SIG-M5 treated with dmso at 0.1 percent for 504 hours (cell line): Measurements from ENCODE around the gene MC5R.
"Not testable (repeated sequence)": the region's sequence is repeated elsewhere in the genome, so short reads cannot be mapped to it uniquely, and the experiment has no call there.

ENCODE experiments used
- DNase-seq: peaks from one replicate; lab custom pipeline; 2025; ENCODE audit not compliant: unreplicated experiment; lab: John Stamatoyannopoulos, UW

Gene MC5R

DNA sequence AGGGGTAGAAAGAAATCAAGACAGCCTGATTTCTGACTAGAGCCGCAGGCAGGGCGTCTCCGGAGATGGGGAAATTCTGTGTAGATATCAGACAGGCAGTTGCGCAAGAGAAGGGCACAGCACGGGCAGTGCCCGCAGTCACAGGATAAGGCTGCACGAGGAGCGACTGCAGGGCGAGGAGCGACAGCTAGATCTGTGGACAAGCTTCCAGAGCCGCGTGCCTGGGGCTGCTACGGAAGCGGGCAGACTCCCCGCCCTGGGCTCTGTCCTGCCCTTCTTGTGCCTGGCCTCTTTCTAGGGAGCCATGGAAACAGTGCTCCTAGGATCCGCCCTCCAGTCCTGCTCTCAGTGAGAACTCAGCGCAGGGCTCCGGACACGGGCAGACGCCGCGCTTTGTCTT lies 12.6 kb downstream of the MC5R start:
- no peak for DNase-seq

- no peak for DNase-seq
These were observed 25.8 kb downstream of the MC5R start for GRCh38 chr18:13849791-13850190.

GRCh38 chr18:13862898-13863297 lies 38.9 kb downstream of the MC5R start:
- DNase-seq, result not testable (repeated sequence)

- no peak for DNase-seq
These were observed 44.7 kb downstream of the MC5R start for GRCh38 chr18:13868501-13869271.

- no peak for DNase-seq
These were observed 47.8 kb downstream of the MC5R start for GRCh38 chr18:13871701-13872100.

GRCh38 chr18:13872373-13872772 lies 48.4 kb downstream of the MC5R start:
- no peak for DNase-seq

DNA sequence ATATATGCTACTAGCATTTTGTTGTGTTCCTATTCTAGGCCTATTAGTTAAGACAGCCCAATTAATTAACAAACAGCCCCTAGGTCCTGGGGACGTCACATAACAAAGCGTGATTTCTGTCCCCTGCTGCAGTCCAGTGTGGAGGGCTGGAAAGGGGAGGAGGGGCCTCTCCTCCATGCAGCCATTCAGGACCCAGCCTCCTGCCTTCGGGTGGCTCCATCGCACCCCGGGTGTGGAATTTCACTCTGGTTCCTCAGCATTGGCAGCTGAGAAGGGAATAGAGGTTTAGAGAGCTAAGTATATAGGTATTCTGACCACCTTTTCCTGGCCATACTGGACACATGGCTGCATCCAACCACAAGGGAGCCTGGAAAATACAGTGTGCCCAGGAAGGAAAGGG lies 49.0 kb downstream of the MC5R start:
- no peak for DNase-seq

GRCh38 chr18:13874558-13874957 lies 50.6 kb downstream of the MC5R start:
- DNase-seq, result no peak
